Measurements from ENCODE around the gene SNTA1.
A peak's percentile ranks its signal among the peaks of the same experiment; 100 is the strongest.
"Not testable (repeated sequence)": the region's sequence is repeated elsewhere in the genome, so short reads cannot be mapped to it uniquely, and the experiment has no call there.

SNTA1 gene

DNA sequence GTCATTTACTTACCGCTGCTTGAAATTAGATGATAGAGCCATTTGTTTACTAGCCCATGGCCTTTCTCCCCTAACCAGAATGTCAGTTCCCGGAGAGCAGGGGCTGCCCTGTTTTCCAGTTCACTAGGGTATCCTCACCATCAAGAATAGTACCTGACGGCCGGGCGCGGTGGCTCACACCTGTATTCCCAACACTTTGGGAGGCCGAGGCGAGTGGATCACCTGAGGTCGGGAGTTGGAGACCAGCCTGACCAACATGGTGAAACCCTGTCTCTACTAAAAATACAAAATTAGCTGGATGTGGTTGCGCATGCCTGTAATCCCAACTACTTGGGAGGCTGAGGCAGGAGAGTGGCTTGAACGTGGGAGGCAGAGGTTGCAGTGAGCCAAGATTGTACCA lies 19.7 kb downstream of the SNTA1 start:
- not testable (repeated sequence) for DNase-seq

DNA sequence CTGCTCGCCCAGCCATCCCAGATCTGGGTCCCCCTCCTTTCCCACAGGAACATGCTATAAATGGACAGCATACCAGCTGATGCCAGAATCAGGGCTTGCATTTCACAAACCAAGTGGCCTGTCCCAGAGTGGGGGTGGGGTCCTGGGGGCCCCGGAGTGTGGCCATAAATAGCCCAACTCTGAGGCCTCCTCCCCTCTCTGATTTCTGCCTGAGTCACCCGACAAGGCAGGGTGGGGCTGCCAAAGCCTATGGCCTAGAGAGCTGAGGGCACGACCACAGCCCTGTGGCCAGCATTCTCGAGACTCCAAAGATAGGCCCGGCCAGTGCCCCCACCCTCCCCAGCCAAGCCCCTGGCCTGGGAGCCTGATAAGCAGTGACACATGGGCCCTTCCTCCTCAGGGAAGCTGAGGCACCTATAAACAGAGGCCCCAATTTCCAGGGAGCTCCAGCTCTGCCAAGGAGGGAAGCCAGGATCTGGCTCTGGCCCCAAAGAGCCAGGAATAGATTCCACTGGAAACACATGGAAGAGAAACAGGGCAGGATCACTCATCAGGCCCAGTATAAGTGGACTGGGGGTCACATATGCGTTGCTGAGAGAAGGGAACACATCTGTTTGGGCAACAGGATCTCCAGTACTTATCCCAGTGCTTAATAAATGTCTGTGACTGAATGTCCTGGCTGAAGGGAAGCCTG lies 20.3 kb downstream of the SNTA1 start:
- DNase-seq = no peak

- no peak for DNase-seq
Observed at GRCh38 chr20:33419140-33419974, 24.2 kb downstream of the SNTA1 start.

- no peak for DNase-seq
Observed at GRCh38 chr20:33418033-33418432, 25.5 kb downstream of the SNTA1 start.

GRCh38 chr20:33415948-33416347 lies 27.6 kb downstream of the SNTA1 start:
- DNase-seq = no peak

DNA sequence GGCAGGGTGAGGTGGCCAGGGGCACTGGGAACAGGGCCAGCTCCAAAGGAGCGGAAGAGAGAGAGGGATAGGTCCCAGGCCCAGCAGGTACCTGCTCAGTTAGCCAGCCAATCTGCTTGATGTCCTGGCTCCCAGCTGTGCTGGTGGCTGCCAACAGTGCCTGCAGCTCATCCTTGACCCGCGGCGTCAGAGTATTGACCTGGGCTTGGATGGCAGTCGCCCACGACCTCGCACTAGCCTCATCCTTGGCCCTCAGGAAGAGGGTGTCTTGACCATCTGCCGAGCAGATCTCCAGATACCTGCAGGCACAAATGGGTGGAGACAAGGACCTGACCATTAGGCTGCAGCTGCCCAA lies 31.1 kb downstream of the SNTA1 start:
- DNase-seq = no peak

GRCh38 chr20:33411711-33412483 lies 31.7 kb downstream of the SNTA1 start:
- DNase-seq = no peak

- DNase-seq = no peak
Observed at GRCh38 chr20:33411242-33411641, 32.3 kb downstream of the SNTA1 start.

DNA sequence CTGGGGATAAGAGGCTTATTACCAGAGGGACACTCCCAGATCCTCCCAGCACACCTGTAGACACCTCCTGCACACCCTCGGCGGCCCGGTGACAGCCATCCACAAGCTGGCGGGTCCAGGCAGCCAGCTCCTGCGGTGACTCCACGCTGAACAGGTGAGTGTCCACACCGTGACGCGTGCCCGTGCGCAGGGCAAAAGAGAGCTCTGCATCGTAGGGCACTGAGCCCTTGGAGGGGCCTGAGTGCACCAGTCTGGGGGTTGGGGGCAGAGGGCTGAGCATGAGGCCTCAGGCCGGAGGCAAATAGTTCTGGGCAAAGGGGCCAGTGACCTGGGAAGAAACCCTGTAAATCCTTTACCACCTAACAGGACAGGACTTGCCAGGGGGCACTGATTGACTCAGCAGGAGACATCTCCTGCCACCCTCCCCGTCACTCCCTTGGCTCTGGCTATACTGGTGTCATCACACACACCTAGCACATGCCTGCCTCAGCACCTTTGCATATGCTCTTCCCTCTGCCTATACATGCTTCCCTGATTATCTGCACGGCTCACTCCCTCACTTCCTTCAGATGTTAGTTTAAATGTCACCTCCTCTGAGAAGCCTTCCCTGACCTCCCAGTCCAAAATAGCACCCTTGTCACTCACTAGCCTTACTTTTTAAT lies 33.4 kb downstream of the SNTA1 start:
- no peak for DNase-seq

DNA sequence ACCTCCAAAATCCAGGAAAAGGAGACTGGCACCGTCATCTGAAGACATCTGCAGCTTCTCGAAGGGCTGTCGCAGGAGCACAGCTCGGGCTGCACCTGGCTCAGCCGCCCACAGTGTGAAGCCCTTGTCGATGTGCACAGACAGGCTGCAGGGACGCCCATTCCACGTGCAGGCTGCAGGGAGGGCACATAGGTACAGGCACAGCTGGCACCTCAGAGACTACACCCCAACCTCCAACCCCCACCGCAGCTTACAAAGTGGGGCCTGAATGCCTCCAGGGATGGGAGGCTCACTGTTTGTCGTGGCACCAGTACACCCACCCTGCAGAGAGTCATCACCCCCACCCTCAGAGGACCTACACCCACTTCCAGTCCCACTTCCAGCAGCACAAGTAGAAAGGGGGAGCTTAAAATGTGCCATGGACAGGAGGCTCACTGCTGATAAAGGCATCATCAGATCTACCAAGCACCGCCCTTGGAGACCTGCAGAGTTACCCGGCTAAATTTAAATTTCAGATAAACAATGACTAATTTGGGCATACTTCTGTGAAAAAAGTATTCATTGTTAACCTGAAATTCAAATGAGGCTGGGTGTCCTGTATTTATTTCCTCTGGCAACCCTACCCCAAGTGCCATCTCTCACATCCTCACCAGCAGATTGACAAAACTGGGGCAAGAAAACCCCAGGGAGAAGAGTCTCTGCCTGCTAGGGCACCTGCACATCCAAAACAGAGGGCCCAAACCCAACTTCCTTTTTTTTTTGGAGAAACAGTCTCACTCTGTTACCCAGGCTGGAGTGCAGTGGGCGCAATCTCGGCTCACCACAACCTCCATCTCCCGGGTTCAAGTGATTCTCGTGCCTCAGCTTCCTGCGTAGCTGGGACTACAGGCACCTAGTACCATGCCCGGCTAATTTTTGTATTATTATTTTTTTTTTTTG lies 34.6 kb downstream of the SNTA1 start:
- DNase-seq = no peak

DNA sequence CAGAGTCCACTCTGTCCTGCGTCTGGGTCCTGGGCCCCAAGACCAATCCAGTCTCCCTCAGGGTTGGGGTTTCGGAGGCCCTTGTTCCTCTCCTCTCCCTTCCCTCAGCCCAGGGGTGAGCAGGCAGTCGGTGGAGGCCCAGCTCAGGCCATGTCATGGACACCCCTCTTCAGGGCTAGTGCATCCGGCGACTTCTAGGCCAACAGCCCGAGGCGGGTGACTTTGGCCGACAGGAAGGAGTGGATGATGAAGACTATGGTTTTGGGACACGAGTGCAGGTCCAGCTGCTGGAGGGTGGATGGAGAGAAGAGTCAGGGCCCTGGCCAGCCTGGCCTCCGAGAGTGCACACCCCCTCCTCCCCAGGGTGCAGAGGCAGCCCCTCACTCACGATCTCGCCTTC lies 35.2 kb downstream of the SNTA1 start:
- DNase-seq = no peak

DNA sequence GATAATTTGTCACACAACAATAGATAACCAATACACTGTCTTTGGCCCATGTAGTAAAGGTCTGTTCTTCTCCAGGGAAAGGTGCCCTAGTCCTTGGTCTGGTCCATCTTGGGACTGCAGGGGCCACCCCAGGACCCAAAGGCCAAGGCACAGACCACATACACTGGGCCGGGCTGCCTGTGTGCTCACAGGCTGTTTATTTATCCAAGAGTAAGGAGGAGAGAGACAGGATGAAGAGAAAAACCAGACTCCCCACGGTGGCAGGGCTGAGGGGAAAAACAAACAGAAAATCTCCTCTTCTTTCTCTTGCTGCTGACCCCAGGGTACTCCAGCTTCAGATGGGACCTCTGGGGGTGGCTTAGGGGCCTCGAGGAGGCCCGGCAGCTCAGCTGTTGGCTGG lies 35.8 kb downstream of the SNTA1 start:
- DNase-seq = no peak

DNA sequence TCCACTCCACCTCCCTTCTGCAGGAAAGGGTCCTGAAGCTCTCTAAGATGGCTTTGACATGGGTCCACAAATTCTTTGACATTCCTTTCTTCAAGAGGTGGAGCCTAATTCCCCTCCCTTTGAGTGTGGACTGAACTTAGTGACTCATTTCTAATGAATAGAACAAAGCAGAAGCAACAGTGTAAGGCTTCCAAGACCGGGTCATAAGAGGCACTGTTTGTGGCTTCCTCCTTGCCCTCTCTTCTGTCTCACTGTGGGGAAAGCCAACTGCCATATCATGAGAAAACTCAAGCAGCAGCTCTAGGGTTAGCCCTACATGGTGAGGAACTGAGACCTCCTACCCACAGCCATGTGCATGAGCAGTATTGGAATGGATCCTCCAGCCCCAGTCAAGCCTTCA lies 36.3 kb downstream of the SNTA1 start:
- DNase-seq = no peak

DNA sequence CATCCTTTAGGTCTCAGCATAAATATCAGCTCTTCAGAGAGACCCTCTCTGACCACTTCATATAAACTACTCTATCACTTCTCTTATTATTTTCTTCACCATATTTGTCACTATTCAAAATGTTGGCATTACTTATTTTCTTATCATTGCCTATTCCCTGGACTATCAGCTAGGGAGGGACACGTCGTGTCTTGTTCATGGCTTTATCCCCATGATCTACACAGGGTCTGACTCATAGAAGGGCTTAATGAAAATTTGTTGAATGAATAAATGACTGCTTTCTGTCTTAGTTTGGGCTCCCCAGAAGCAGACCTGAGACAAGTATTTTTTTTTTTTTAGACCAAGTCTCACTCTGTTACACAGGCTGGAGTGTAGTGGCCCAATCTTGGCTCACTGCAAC lies 39.3 kb downstream of the SNTA1 start:
- DNase-seq = no peak

DNA sequence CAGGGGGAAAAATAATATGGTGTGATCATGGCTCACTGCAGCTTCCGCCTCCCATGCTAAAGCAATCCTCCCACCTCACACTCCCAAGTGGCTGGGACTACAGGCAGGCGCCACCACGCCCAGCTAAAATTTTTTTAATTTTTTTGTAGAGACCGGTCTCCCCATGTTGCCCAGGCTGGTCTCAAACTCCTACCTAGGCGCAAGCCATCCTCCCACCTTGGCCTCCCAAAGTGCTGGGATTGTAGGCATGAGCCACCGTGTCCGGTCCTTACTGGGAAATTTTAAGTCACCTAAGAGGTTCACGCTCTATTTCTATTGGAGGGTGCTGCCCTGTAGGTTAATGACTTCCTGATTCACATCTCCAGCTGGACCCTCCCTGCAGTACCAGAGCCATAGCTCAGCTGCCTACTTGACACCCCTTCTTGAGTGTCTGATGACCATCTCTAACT lies 41.6 kb downstream of the SNTA1 start:
- DNase-seq = no peak

- peak; percentile 73 for DNase-seq
Observed at GRCh38 chr20:33401184-33401920, 42.2 kb downstream of the SNTA1 start, which contains the start of gene CDK5RAP1. Gene CDK5RAP1, minus strand, starts transcription at chr20:33401519. Its CDS starts 4,455 bp downstream, at chr20:33397064.

DNA sequence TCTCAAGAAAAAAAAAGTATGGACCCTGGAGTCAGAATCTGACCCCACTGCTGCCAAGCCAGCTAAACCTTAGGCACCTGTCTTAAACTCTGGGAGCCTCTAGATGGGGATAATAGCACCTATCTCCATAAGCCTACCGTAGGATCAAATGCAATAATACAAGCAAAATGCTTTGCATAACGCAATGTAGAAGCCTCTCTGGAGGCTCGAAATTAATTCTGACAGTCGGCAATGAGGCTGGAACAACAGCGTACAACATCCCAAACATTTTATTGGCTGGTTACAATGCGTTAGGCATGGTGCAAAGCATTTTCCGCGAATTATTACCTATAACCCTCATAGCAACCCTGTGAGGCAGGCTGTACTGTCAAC lies 42.8 kb downstream of the SNTA1 start:
- DNase-seq = peak; percentile 20

- no peak for DNase-seq
Observed at GRCh38 chr20:33399924-33400323, 43.6 kb downstream of the SNTA1 start.

DNA sequence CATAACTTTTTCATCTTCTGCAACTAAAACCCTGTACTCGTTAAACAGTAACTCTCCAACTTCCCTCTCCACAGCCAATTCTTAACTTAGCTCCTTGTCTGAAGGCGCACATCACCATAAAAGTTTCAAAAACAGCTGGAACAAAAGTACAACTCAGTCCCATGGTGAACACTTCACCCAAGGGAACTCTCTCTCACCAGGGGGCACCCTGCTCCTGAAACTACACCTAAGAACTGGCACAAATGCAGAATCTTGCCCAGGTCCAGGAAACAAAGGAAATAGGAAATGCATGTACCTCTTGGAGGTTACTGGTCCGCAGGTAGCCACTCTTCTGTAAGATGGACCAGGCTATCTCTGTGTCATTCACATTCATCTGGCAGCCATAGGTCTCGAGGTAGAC lies 48.8 kb downstream of the SNTA1 start:
- no peak for DNase-seq

- no peak for DNase-seq
Observed at GRCh38 chr20:33393609-33394008, 50.0 kb downstream of the SNTA1 start.

- no peak for DNase-seq
Observed at GRCh38 chr20:33391722-33392415, 51.7 kb downstream of the SNTA1 start.

All from kidney glomerular epithelial cell (primary cell).